ENCODE results near the gene SLC2A3. TPM values are rescaled to one million over a fixed set of nuclear protein-coding genes. Genes with fewer than 3 reads are reported as not detected.

SLC2A3 gene
- total RNA-seq, 1 donor from 2014 or later = 80.3 TPM

GRCh38 chr12:7879246-7879645, 56.7 kb downstream of the SLC2A3 start:
- Mint-ChIP-seq H3K9me3 (ENCODE audit: unreplicated experiment) (no peaks in the 10 kb centered on the region), H3K36me3 (ENCODE audit: unreplicated experiment) (no peaks in the 10 kb centered on the region), H3K4me3 (ENCODE audit: unreplicated experiment) (no peak overlapping the region), H3K27me3 (ENCODE audit: unreplicated experiment) (no peaks in the 10 kb centered on the region), H3K4me1 (ENCODE audit: unreplicated experiment) (no peaks in the 10 kb centered on the region), H3K27ac (ENCODE audit: unreplicated experiment) (no peak overlapping the region)
- DNase-seq (ENCODE audit: extremely low spot score, unreplicated experiment) = no peak
- no peak for TF ChIP-seq CTCF (IDR thresholded peaks at IDR 0.05)

GRCh38 chr12:7877420-7877819, 58.6 kb downstream of the SLC2A3 start:
- Mint-ChIP-seq H3K27me3 (ENCODE audit: unreplicated experiment) (no peaks in the 10 kb centered on the region), H3K4me3 (ENCODE audit: unreplicated experiment) (no peak overlapping the region), H3K4me1 (ENCODE audit: unreplicated experiment) (no peaks in the 10 kb centered on the region), H3K9me3 (ENCODE audit: unreplicated experiment) (no peaks in the 10 kb centered on the region), H3K36me3 (ENCODE audit: unreplicated experiment) (no peaks in the 10 kb centered on the region), H3K27ac (ENCODE audit: unreplicated experiment) (no peak overlapping the region)
- no peak for TF ChIP-seq CTCF (IDR thresholded peaks at IDR 0.05)
- DNase-seq (ENCODE audit: extremely low spot score, unreplicated experiment) = no peak

- no peaks in the 10 kb centered on the region for H3K4me1 Mint-ChIP-seq (ENCODE audit: unreplicated experiment)
- no peak within 1 kb of the TSS for H3K27ac Mint-ChIP-seq (ENCODE audit: unreplicated experiment)
- DNase-seq (ENCODE audit: extremely low spot score, unreplicated experiment) = no peak
- no peak within 1 kb of the TSS for H3K4me3 Mint-ChIP-seq (ENCODE audit: unreplicated experiment)
- no peaks in the 10 kb centered on the region for H3K36me3 Mint-ChIP-seq (ENCODE audit: unreplicated experiment)
- no peaks in the 10 kb centered on the region for H3K9me3 Mint-ChIP-seq (ENCODE audit: unreplicated experiment)
- TF ChIP-seq CTCF (IDR thresholded peaks at IDR 0.05) = no peak
- H3K27me3 Mint-ChIP-seq (ENCODE audit: unreplicated experiment) = no peaks in the 10 kb centered on the region
Observed at GRCh38 chr12:7872566-7873319, 63.2 kb downstream of the SLC2A3 start, which contains the start of gene SLC2A14. SLC2A14 (minus strand) TSS chr12:7872915; CDS start chr12:7869880, 3,035 bp downstream.

- Mint-ChIP-seq H3K4me3 (ENCODE audit: unreplicated experiment) (no peak overlapping the region), H3K9me3 (ENCODE audit: unreplicated experiment) (no peaks in the 10 kb centered on the region), H3K27me3 (ENCODE audit: unreplicated experiment) (no peaks in the 10 kb centered on the region), H3K36me3 (ENCODE audit: unreplicated experiment) (no peaks in the 10 kb centered on the region), H3K27ac (ENCODE audit: unreplicated experiment) (no peak overlapping the region), H3K4me1 (ENCODE audit: unreplicated experiment) (no peaks in the 10 kb centered on the region)
- no peak for TF ChIP-seq CTCF (IDR thresholded peaks at IDR 0.05)
- no peak for DNase-seq (ENCODE audit: extremely low spot score, unreplicated experiment)
Observed at GRCh38 chr12:7870335-7870734, 65.7 kb downstream of the SLC2A3 start.

Other genes with a start within 250 kb of the SLC2A3 start
- gene GDF3, start 240.4 kb downstream of the SLC2A3 start, total RNA-seq = not detected in 2 replicates
- not detected in 2 replicates for gene DPPA3, start 224.8 kb downstream of the SLC2A3 start, total RNA-seq
- gene CLEC4C, start 188.8 kb downstream of the SLC2A3 start, total RNA-seq = not detected in 2 replicates
- not detected in 2 replicates for gene NANOGNB, start 171.0 kb downstream of the SLC2A3 start, total RNA-seq
- gene NANOG, start 146.8 kb downstream of the SLC2A3 start, total RNA-seq = 0.08 and 0.50 TPM in 2 replicates
- gene SLC2A14, start 63.3 kb downstream of the SLC2A3 start, total RNA-seq = 1.9 and 2.3 TPM in 2 replicates
- 20.3 and 21.4 TPM in 2 replicates for gene FOXJ2, start 96.5 kb upstream of the SLC2A3 start, total RNA-seq
- gene C3AR1, start 130.2 kb upstream of the SLC2A3 start, total RNA-seq = not detected in 2 replicates
- 28.0 and 29.3 TPM in 2 replicates for gene NECAP1, start 146.1 kb upstream of the SLC2A3 start, total RNA-seq
- gene CLEC4A, start 187.4 kb upstream of the SLC2A3 start, total RNA-seq = 0.97 and 1.5 TPM in 2 replicates
- not detected in 2 replicates for gene ZNF705A, start 220.8 kb upstream of the SLC2A3 start, total RNA-seq